ENCODE data around the gene SMARCB1.

GRCh38 chr22:23833017-23833751, 46.4 kb downstream of the SMARCB1 start:
- TF ChIP-seq CTCF (IDR thresholded peaks at IDR 0.05; ENCODE audit: low read depth, low read length) (no peak), MAX (IDR thresholded peaks at IDR 0.05; ENCODE audit: low read depth, low read length) (no peak), POLR2A (IDR thresholded peaks at IDR 0.05; ENCODE audit: extremely low read depth, insufficient read length) (no peak), MYC (IDR thresholded peaks at IDR 0.05; ENCODE audit: low read depth, low read length) (no peak)
